Measurements from ENCODE around the gene ALKBH3.
A peak's percentile ranks its signal among the peaks of the same experiment; 100 is the strongest.

The ALKBH3 gene

GRCh38 chr11:43868852-43869567 is 11.6 kb upstream of the ALKBH3 start:
- Histone ChIP-seq H3K27ac (replicated peaks) (0 out of 2 replicates have a peak overlapping the region, but pooled peaks have one; percentile 16), H3K27me3 (ENCODE audit: insufficient read depth, poor library complexity, severe bottlenecking) (peaks cover 3% of the 10 kb centered on the region)

GRCh38 chr11:43871051-43871450 is 9.6 kb upstream of the ALKBH3 start:
- no peak for DNase-seq (ENCODE audit: low read depth in 1 of 2, low spot score in 1 of 2)
- H3K27ac ChIP-seq (replicated peaks) = no peak overlapping the region
- peaks cover 3% of the 10 kb centered on the region for H3K27me3 ChIP-seq (ENCODE audit: insufficient read depth, poor library complexity, severe bottlenecking)
- no peak for TF ChIP-seq POLR2AphosphoS5 (IDR thresholded peaks at IDR 0.05; ENCODE audit: low read depth)
- TF ChIP-seq GABPA (IDR thresholded peaks at IDR 0.05; ENCODE audit: low read depth) = no peak
- TF ChIP-seq SPI1 (IDR thresholded peaks at IDR 0.05; ENCODE audit: borderline replicate concordance, low read depth) = no peak
- TF ChIP-seq CTCF (IDR thresholded peaks at IDR 0.05; ENCODE audit: insufficient read depth, low read length) = no peak
- TF ChIP-seq REST (IDR thresholded peaks at IDR 0.05; ENCODE audit: insufficient replicate concordance, low read depth) = no peak
- H3K4me3 ChIP-seq (replicated peaks; ENCODE audit: insufficient read depth, low read length) = no peak overlapping the region

More at GRCh38 chr11:43868852-43869567, 11.6 kb upstream of the ALKBH3 start:
- H3K4me3 ChIP-seq (replicated peaks; ENCODE audit: insufficient read depth, low read length) = no peak overlapping the region
- DNase-seq (ENCODE audit: low read depth in 1 of 2, low spot score in 1 of 2) = peak; percentile 62 to 88
- no peak for TF ChIP-seq CTCF (IDR thresholded peaks at IDR 0.05; ENCODE audit: insufficient read depth, low read length)
- peak; percentile 52; the same call in 1 of the 2 replicates for TF ChIP-seq SPI1 (IDR thresholded peaks at IDR 0.05; ENCODE audit: borderline replicate concordance, low read depth)
- TF ChIP-seq GABPA (IDR thresholded peaks at IDR 0.05; ENCODE audit: low read depth) = no peak
- peak; percentile 90 for TF ChIP-seq POLR2AphosphoS5 (IDR thresholded peaks at IDR 0.05; ENCODE audit: low read depth)
- TF ChIP-seq REST (IDR thresholded peaks at IDR 0.05; ENCODE audit: insufficient replicate concordance, low read depth) = no peak

- no peak overlapping the region for H3K4me3 ChIP-seq (replicated peaks; ENCODE audit: insufficient read depth, low read length)
- H3K27me3 ChIP-seq (ENCODE audit: insufficient read depth, poor library complexity, severe bottlenecking) = peaks cover 3% of the 10 kb centered on the region
- no peak for DNase-seq (ENCODE audit: low read depth in 1 of 2, low spot score in 1 of 2)
- TF ChIP-seq REST (IDR thresholded peaks at IDR 0.05; ENCODE audit: insufficient replicate concordance, low read depth) (no peak), SPI1 (IDR thresholded peaks at IDR 0.05; ENCODE audit: borderline replicate concordance, low read depth) (no peak), CTCF (IDR thresholded peaks at IDR 0.05; ENCODE audit: insufficient read depth, low read length) (no peak), GABPA (IDR thresholded peaks at IDR 0.05; ENCODE audit: low read depth) (no peak), POLR2AphosphoS5 (IDR thresholded peaks at IDR 0.05; ENCODE audit: low read depth) (no peak)
- H3K27ac ChIP-seq (replicated peaks) = no peak overlapping the region
Observed at GRCh38 chr11:43872995-43873394, 7.6 kb upstream of the ALKBH3 start.
